ENCODE measurements around the gene PNPLA7.
A peak's percentile ranks its signal among the peaks of the same experiment; 100 is the strongest.

PNPLA7 gene

DNA sequence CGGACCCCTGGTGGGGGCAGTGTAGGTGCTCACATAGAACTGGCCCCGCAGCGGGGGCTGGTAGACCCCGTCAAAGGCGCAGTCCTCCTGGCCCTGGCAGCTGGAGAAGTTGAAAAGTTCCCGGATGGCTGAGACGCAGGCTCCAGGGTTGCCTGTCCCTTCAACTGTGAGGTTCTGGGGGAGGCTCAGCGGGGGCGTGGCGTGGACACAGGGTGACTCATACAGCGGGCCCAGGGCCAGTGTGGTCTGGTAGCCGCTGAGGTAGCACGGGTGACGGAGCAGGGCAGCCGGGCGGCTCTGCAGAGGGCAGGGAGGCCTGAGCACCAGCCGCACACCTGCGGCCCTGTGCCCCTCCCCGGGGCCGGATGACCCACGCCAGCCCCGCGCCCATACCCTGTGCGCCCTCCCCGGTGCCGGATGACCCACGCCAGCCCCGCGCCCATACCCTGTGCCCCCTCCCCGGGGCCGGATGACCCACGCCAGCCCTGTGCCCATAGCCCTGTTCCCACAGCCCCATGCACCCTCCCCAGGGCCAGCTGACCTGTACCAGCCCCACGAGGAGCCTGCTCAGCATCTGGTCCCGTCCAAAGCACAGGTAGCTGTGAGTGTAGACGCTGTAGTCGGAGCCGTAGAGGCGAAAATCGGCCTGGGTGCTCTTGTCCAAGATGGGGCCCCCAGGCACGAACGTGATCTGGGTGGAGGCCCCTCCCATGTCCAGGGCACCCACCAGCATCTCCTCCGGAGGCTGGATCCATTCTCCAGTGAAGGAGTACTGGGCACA is 114.0 kb downstream of the PNPLA7 start:
- Histone ChIP-seq H3K27me3 (ENCODE audit: control insufficient read depth, insufficient read depth, low read length) (peaks cover 11% of the 10 kb centered on the region), H3K9me3 (replicated peaks; ENCODE audit: low read length) (no peaks in the 10 kb centered on the region), H3K4me2 (ENCODE audit: low read length) (peak overlapping the region; percentile 56), H3K4me3 (ENCODE audit: low read length) (no peak overlapping the region), H3K9ac (ENCODE audit: low read depth, low read length) (peak overlapping the region; percentile 45), H3K4me1 (ENCODE audit: control insufficient read depth, insufficient read depth, low read length) (peaks cover 10% of the 10 kb centered on the region), H3K36me3 (ENCODE audit: insufficient read depth, low read length) (no peaks in the 10 kb centered on the region)

DNA sequence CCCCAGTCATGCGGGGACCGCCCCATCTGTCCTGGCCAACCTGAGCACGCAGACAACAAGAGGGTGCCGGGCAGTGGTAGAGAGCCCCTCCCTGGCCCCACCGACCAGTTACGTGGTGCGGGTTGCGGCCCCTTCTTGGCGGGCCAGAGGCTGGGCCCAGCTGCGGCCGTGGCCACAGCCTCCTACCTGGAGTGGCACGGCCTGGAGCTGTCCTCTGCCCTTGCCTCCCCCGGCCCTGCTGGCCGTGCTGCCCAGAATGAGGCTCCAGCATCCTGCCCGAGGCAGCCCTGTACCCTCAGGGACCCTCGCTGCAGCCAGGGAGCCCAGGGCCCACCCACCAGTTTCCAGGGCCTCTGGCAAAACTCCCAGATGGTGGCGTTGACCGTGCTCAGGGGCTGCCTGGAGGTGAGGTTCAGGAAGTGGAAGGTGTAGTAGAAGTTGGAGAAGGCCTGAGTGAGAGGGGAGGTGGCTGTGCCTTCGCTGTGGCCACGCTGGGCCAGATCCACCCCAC is 114.8 kb downstream of the PNPLA7 start:
- Histone ChIP-seq H3K36me3 (ENCODE audit: insufficient read depth, low read length) (no peaks in the 10 kb centered on the region), H3K4me2 (ENCODE audit: low read length) (no peak overlapping the region), H3K27me3 (ENCODE audit: control insufficient read depth, insufficient read depth, low read length) (peaks cover 18% of the 10 kb centered on the region), H3K4me1 (ENCODE audit: control insufficient read depth, insufficient read depth, low read length) (peaks cover 10% of the 10 kb centered on the region), H3K9me3 (replicated peaks; ENCODE audit: low read length) (no peaks in the 10 kb centered on the region), H3K4me3 (ENCODE audit: low read length) (no peak overlapping the region), H3K9ac (ENCODE audit: low read depth, low read length) (peak overlapping the region; percentile 45)

DNA sequence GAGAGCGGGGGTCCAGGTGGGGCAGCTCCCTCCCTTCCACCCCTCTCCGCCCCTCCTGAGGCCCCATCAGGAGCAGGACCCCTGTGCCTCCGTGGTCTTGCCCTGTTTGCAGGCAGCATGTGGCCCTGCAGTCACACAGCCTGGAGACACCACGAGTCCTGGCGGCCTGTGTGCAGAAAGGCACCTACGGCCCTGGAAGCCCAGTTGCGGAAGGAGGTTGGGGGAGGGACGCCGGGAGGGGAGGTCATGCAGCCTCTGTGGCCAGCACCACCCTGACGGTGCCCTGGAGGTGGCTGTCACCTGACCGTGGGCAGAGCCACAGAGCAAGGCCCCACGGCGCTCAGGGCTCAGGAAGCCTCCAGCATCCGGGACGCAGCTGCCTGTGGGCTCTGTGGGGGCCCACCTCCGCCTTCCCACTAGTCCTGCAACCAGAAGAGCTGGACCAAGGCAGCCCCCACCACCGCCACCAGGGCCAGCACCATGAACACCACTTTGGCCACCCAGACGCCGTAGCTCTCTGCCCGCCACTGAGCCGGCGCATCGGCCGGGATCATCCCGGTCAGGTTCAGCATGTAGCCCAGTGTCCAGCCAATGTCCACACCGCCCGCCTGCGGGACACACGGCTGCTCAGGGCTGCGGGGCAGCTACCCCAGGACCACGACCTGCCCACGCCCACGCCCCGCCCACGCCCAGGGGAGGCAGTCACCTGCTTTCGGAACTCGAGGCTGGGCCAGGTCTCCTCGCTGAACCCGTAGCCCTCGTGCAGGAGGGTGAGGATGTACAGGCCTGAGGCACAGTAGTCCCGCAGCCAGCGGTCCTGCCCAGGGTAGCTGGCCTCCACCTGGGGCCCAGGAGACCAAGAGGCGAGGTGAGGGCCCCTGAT is 115.5 kb downstream of the PNPLA7 start:
- Histone ChIP-seq H3K9me3 (replicated peaks; ENCODE audit: low read length) (no peaks in the 10 kb centered on the region), H3K27me3 (ENCODE audit: control insufficient read depth, insufficient read depth, low read length) (peaks cover 18% of the 10 kb centered on the region), H3K4me1 (ENCODE audit: control insufficient read depth, insufficient read depth, low read length) (peaks cover 10% of the 10 kb centered on the region), H3K4me3 (ENCODE audit: low read length) (no peak overlapping the region), H3K36me3 (ENCODE audit: insufficient read depth, low read length) (no peaks in the 10 kb centered on the region), H3K4me2 (ENCODE audit: low read length) (no peak overlapping the region), H3K9ac (ENCODE audit: low read depth, low read length) (no peak overlapping the region)

DNA sequence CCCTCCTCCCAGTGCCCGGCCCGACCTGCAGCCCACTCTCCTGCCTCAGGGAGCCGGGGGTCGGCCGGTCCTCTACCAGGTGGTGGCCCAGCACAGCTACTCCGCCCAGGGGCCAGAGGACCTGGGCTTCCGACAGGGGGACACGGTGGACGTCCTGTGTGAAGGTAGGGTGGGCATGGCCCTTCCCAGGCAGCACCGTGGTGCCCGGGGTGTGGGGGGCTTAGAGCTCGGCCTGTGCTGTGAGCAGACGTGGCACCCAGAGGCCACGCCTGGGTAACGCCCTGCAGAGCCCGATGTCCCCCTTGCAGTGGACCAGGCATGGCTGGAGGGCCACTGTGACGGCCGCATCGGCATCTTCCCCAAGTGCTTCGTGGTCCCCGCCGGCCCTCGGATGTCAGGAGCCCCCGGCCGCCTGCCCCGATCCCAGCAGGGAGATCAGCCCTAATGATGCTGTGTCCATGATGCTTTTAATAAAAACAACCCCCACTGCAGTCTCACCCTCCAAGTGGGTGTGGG is 116.2 kb downstream of the PNPLA7 start:
- Histone ChIP-seq H3K27me3 (ENCODE audit: control insufficient read depth, insufficient read depth, low read length) (peaks cover 13% of the 10 kb centered on the region), H3K9ac (ENCODE audit: low read depth, low read length) (no peak overlapping the region), H3K36me3 (ENCODE audit: insufficient read depth, low read length) (no peaks in the 10 kb centered on the region), H3K4me2 (ENCODE audit: low read length) (no peak overlapping the region), H3K4me1 (ENCODE audit: control insufficient read depth, insufficient read depth, low read length) (peaks cover 10% of the 10 kb centered on the region), H3K9me3 (replicated peaks; ENCODE audit: low read length) (no peaks in the 10 kb centered on the region), H3K4me3 (ENCODE audit: low read length) (no peak overlapping the region)

DNA sequence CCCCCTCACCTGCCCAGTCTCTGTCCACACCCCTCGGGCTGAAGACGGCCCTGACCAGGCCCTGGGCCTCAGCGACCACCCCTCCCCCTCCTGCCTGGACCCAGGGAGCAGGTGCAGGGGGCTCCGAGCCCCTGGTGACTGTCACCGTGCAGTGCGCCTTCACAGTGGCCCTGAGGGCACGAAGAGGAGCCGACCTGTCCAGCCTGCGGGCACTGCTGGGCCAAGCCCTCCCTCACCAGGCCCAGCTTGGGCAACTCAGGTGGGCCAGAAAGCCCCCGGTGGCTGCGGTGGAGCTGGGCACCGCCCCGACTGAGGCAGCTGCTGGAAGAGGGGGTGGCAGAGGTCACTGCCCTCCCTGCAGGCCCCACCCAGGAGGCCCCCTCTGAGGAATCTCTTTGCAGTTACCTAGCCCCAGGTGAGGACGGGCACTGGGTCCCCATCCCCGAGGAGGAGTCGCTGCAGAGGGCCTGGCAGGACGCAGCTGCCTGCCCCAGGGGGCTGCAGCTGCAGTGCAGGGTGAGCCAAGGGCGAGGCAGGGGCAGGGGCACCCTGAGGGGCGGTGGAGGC is 116.8 kb downstream of the PNPLA7 start:
- Histone ChIP-seq H3K4me2 (ENCODE audit: low read length) (no peak overlapping the region), H3K9me3 (replicated peaks; ENCODE audit: low read length) (no peaks in the 10 kb centered on the region), H3K27me3 (ENCODE audit: control insufficient read depth, insufficient read depth, low read length) (peaks cover 13% of the 10 kb centered on the region), H3K4me3 (ENCODE audit: low read length) (no peak overlapping the region), H3K36me3 (ENCODE audit: insufficient read depth, low read length) (no peaks in the 10 kb centered on the region), H3K9ac (ENCODE audit: low read depth, low read length) (no peak overlapping the region), H3K4me1 (ENCODE audit: control insufficient read depth, insufficient read depth, low read length) (peaks cover 10% of the 10 kb centered on the region)

DNA sequence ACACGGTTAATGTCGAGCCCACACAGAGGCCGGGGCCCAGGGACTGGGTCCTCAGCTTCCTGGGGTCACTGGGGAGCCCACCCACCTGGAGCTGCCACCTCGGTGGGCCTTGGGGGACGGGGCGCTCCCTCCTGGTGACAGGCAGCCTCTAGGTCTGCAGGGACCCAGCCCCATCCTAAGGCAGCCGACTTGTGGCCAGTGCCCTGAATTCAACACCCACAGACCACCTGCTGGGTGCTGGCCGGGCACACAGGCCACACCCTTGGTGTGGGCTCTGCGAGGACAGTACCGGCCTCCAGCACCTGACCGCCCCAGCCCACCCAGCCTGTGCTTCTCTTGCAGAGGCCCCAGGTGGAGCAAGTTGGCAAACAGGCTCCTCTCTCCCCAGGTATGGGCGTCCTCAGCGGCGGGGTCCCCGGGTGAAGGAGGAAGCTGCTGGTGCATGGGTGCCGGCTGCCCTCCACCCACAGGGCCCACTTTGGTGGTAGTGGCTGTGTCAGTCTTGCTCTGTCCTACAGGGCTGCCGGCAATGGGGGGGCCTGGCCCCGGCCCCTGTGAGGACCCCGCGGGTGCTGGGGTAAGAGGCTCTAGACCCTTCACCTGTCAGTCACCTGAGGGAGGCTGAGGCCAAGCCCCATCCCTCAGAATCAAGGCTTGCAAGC is 117.4 kb downstream of the PNPLA7 start:
- H3K9me3 ChIP-seq (replicated peaks; ENCODE audit: low read length), result no peaks in the 10 kb centered on the region
- H3K4me3 ChIP-seq (ENCODE audit: low read length), result no peak overlapping the region
- H3K4me1 ChIP-seq (ENCODE audit: control insufficient read depth, insufficient read depth, low read length), result peaks cover 10% of the 10 kb centered on the region
- no peak overlapping the region for H3K4me2 ChIP-seq (ENCODE audit: low read length)
- no peak overlapping the region for H3K9ac ChIP-seq (ENCODE audit: low read depth, low read length)
- H3K36me3 ChIP-seq (ENCODE audit: insufficient read depth, low read length), result no peaks in the 10 kb centered on the region
- H3K27me3 ChIP-seq (ENCODE audit: control insufficient read depth, insufficient read depth, low read length), result peaks cover 13% of the 10 kb centered on the region

DNA sequence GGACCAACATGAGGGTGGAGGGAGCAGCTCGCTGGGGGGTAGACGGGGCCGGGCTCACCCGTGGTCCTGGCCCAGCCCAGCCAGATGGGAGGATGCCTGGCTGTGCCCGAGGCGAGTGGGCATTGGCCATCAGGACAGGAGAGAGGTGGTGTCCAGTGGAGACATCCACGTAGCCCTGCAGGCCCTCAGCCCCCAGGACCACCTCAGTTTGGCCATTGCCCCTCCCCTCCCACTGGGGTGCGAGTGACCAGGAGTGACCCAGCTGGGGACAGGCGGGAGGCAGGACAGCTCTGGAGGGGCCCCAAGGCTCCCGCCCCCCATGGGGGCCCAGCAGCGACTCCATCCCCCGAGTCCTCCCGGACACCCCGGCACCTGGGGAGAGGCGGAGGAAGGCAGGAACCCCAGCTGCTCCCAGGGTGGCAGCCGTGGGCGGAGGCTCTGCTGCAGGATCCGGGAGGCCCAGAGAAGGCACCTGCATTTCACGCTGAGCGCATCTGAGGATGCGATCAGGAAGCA is 118.7 kb downstream of the PNPLA7 start:
- Histone ChIP-seq H3K36me3 (ENCODE audit: insufficient read depth, low read length) (no peaks in the 10 kb centered on the region), H3K4me2 (ENCODE audit: low read length) (no peak overlapping the region), H3K27me3 (ENCODE audit: control insufficient read depth, insufficient read depth, low read length) (peaks cover 9% of the 10 kb centered on the region), H3K4me1 (ENCODE audit: control insufficient read depth, insufficient read depth, low read length) (peaks cover 9% of the 10 kb centered on the region), H3K4me3 (ENCODE audit: low read length) (no peak overlapping the region), H3K9me3 (replicated peaks; ENCODE audit: low read length) (no peaks in the 10 kb centered on the region), H3K9ac (ENCODE audit: low read depth, low read length) (no peak overlapping the region)

DNA sequence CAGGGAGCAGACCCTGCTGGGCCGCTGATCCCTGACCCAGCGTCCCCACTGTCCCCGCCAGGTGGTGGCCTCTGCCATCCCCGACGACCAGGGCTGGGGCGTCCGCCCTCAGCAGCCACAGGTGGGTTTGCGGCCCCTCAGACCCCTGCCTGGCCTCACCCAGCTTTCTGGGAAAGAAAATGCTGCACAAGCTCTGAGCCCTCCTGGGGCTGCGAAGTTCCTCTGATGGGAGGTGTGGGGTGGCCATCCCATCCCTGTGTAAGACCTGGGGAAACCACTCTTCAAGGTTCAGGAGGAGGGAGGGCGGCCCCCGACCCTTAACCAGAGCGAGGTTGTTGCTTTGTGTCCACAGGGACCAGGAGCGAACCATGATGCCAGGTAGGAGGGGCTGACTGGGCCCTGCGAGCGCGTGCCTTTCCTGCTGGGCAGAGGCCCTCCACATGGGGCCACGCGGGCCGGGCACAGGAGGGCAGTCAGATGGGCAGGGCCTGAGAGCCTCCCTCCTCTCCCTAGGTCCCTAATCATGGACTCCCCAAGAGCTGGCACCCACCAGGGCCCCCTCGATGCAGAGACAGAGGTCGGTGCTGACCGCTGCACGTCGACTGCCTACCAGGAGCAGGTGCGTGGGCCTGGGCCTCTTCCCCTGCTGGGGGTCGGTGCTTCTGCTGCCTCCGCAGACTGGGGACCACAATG is 119.3 kb downstream of the PNPLA7 start:
- H3K27me3 ChIP-seq (ENCODE audit: control insufficient read depth, insufficient read depth, low read length), result peaks cover 9% of the 10 kb centered on the region
- peaks cover 3% of the 10 kb centered on the region for H3K4me1 ChIP-seq (ENCODE audit: control insufficient read depth, insufficient read depth, low read length)
- no peak overlapping the region for H3K4me3 ChIP-seq (ENCODE audit: low read length)
- no peaks in the 10 kb centered on the region for H3K36me3 ChIP-seq (ENCODE audit: insufficient read depth, low read length)
- H3K4me2 ChIP-seq (ENCODE audit: low read length), result no peak overlapping the region
- no peak overlapping the region for H3K9ac ChIP-seq (ENCODE audit: low read depth, low read length)
- no peaks in the 10 kb centered on the region for H3K9me3 ChIP-seq (replicated peaks; ENCODE audit: low read length)

DNA sequence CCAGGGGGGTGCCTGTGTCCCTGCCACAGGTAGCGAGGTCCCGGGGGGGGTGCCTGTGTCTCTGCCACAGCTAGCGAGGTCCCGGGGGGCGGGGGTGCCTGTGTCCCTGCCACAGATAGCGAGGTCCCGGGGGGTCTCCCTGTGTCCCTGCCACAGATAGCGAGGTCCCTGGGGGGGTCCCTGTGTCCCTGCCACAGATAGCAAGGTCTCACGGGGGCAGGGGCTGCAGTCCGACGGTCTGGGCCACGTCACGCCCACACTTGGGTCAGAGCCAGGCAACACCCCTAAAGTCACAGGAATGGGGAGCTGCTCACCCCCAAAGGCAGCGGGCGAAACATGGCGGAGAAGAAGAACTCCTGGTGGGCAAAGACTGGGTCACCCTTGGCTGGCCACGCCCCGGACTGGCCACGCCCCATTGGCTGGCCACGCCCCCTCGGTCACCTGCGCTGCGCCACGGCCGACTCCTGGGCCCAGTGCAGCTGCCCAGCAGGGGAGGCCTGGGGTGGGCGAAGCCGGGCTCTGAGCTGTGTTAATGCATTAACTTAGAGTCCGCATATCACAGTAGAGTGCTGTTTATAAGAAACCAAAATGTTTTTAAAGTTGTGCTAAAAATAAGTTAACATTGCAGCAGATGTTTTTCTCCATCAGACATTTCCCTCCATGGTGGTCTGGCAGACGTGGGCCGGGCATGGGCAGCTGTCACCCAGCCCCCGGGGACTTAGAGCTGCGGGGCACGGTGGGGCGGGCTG is 120.1 kb downstream of the PNPLA7 start:
- no peaks in the 10 kb centered on the region for H3K9me3 ChIP-seq (replicated peaks; ENCODE audit: low read length)
- H3K4me2 ChIP-seq (ENCODE audit: low read length), result no peak overlapping the region
- H3K4me1 ChIP-seq (ENCODE audit: control insufficient read depth, insufficient read depth, low read length), result no peaks in the 10 kb centered on the region
- no peak overlapping the region for H3K4me3 ChIP-seq (ENCODE audit: low read length)
- no peak overlapping the region for H3K9ac ChIP-seq (ENCODE audit: low read depth, low read length)
- H3K27me3 ChIP-seq (ENCODE audit: control insufficient read depth, insufficient read depth, low read length), result peaks cover 9% of the 10 kb centered on the region
- H3K36me3 ChIP-seq (ENCODE audit: insufficient read depth, low read length), result no peaks in the 10 kb centered on the region

DNA sequence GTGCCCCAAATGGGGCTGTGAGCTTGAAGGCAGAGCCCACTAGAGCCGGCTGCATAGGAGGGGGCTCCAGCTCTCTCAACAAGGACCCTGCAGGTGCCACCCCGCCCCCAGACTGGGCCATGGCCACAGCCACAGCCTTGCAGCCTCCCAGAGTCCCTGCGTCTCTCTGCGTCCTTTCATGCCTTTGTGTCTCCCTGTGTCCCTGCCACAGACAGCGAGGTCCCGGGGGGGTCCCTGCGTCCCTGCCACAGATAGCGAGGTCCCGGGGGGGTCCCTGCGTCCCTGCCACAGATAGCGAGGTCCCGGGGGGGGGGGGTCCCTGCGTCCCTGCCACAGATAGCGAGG is 120.7 kb downstream of the PNPLA7 start:
- peaks cover 9% of the 10 kb centered on the region for H3K27me3 ChIP-seq (ENCODE audit: control insufficient read depth, insufficient read depth, low read length)
- peaks cover 6% of the 10 kb centered on the region for H3K4me1 ChIP-seq (ENCODE audit: control insufficient read depth, insufficient read depth, low read length)
- H3K9ac ChIP-seq (ENCODE audit: low read depth, low read length), result no peak overlapping the region
- H3K9me3 ChIP-seq (replicated peaks; ENCODE audit: low read length), result no peaks in the 10 kb centered on the region
- H3K4me3 ChIP-seq (ENCODE audit: low read length), result no peak overlapping the region
- H3K36me3 ChIP-seq (ENCODE audit: insufficient read depth, low read length), result no peaks in the 10 kb centered on the region
- H3K4me2 ChIP-seq (ENCODE audit: low read length), result no peak overlapping the region

All from skeletal muscle satellite cell (primary cell).